GM21528 (cell line): ENCODE measurements around the gene VIPR2.
"Not testable (repeated sequence)": the region's sequence is repeated elsewhere in the genome, so short reads cannot be mapped to it uniquely, and the experiment has no call there.

Source experiments
- ATAC-seq: cut with Tn5 transposase; IDR thresholded peaks from one replicate; pipeline ENCODE4 v1.9.1; 2021; ENCODE audit warnings: mild to moderate bottlenecking, moderate library complexity; ENCODE audit not compliant: unreplicated experiment, low FRiP score

The VIPR2 gene

GRCh38 chr7:158997471-158997870 lies 147.2 kb downstream of the VIPR2 start:
- no peak for ATAC-seq

- no peak for ATAC-seq
These were observed 147.6 kb downstream of the VIPR2 start for GRCh38 chr7:158997110-158997453.

- ATAC-seq = no peak
These were observed 148.2 kb downstream of the VIPR2 start for GRCh38 chr7:158996214-158997109.

GRCh38 chr7:158995514-158995913 lies 149.2 kb downstream of the VIPR2 start:
- ATAC-seq = no peak

- ATAC-seq = no peak
These were observed 150.0 kb downstream of the VIPR2 start for GRCh38 chr7:158994687-158995086.

- no peak for ATAC-seq
These were observed 151.1 kb downstream of the VIPR2 start for GRCh38 chr7:158993591-158993990.

- no peak for ATAC-seq
These were observed 151.9 kb downstream of the VIPR2 start for GRCh38 chr7:158992759-158993158.

GRCh38 chr7:158991824-158992621 lies 152.6 kb downstream of the VIPR2 start:
- no peak for ATAC-seq

GRCh38 chr7:158988996-158989395 lies 155.7 kb downstream of the VIPR2 start:
- no peak for ATAC-seq

GRCh38 chr7:158988302-158988862 lies 156.3 kb downstream of the VIPR2 start:
- no peak for ATAC-seq

- ATAC-seq = no peak
These were observed 157.0 kb downstream of the VIPR2 start for GRCh38 chr7:158987691-158988090.

GRCh38 chr7:158985583-158985982 lies 159.1 kb downstream of the VIPR2 start:
- no peak for ATAC-seq

GRCh38 chr7:158984007-158984406 lies 160.7 kb downstream of the VIPR2 start:
- ATAC-seq = not testable (repeated sequence)

- not testable (repeated sequence) for ATAC-seq
These were observed 162.6 kb downstream of the VIPR2 start for GRCh38 chr7:158982080-158982479.

GRCh38 chr7:158979635-158980351 lies 164.9 kb downstream of the VIPR2 start:
- no peak for ATAC-seq

GRCh38 chr7:158979023-158979529 lies 165.6 kb downstream of the VIPR2 start:
- no peak for ATAC-seq
